ENCODE data around the gene DPAGT1. TPM values are rescaled to one million over a fixed set of nuclear protein-coding genes. Genes with fewer than 3 reads are reported as not detected.

Gene DPAGT1
- total and polyA plus RNA-seq, 2 of the 8 experiments (the other 6 are each of a cell fraction or from before 2014, with no cell fraction given), result 59.8 to 236 TPM

DNA sequence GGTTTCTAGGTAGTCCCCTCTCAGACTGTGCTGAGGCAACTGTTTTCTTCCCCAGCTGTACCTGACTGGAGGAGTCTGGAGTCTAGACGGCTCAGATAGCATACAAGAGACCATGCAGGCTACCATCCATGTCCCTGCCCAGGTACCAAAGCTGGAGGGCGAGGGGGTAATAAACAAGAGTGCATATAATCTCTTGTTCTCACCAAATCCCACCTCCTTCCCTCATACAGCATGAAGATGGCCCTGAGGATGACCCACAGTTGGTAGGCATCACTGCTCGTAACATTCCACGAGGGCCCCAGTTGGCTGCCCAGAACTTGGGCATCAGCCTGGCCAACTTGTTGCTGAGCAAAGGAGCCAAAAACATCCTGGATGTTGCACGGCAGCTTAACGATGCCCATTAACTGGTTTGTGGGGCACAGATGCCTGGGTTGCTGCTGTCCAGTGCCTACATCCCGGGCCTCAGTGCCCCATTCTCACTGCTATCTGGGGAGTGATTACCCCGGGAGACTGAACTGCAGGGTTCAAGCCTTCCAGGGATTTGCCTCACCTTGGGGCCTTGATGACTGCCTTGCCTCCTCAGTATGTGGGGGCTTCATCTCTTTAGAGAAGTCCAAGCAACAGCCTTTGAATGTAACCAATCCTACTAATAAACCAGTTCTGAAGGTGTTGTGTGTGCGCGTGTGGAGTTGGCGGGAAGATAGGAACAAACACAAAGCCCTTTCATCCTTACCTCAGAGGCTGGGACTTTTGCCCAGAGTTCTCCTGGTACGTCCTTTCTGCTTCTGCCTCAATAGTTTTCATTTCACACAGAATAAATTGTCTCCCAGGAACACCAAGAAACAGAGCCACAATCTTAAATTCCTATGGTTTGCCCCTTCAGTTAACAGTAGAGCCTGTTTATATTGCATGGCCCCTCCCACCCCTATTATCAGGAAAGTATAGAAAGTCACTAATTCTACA lies 8.5 kb downstream of the DPAGT1 start:
- Histone ChIP-seq H3K14ac (ENCODE audit: insufficient read length) (no peak overlapping the region), H3K4me3 (ENCODE audit: extremely low read depth in 1 of 4, insufficient read depth in 2 of 4, low read depth in 3 of 4, low read length in 4 of 4) (peak overlapping the region; percentile 85 to 97 (median 92)), H2BK20ac (ENCODE audit: low read length) (no peak overlapping the region), H3K79me2 (ENCODE audit: control insufficient read depth in 1 of 2, insufficient read depth in 2 of 2, low read length in 2 of 2) (peaks cover 18 to 32% of the 10 kb centered on the region in 2 experiments), H3K4me2 (ENCODE audit: insufficient read depth in 1 of 2, low read depth in 2 of 2, low read length in 2 of 2) (peak overlapping the region; percentile 95 to 96), H2BK5ac (ENCODE audit: low read depth, low read length) (no peak overlapping the region; the same call in 1 of the 2 replicates), H3K23me2 (ENCODE audit: low read depth, low read length) (peaks cover 2% of the 10 kb centered on the region; the same call in 1 of the 2 replicates), H2BK120ac (replicated peaks; ENCODE audit: low read depth, low read length) (no peak overlapping the region), H3K56ac (replicated peaks; ENCODE audit: insufficient read length, low read depth, low read length) (no peak overlapping the region), H3K36me3 (ENCODE audit: control insufficient read depth in 2 of 4, insufficient read depth in 4 of 4, low read length in 3 of 4) (peaks cover 8 to 58% (median 28%) of the 10 kb centered on the region in 4 experiments; a peak in 6 of 8 replicates), H4K5ac (ENCODE audit: insufficient read length, low read depth, low read length) (no peak overlapping the region), H4K91ac (replicated peaks; ENCODE audit: insufficient read length, low read length) (no peak overlapping the region), H3K9me3 (ENCODE audit: insufficient read depth in 2 of 2, low read depth in 1 of 2, low read length in 1 of 2) (no peaks in the 10 kb centered on the region), H4K20me1 (replicated peaks in 1 of 2; ENCODE audit: control insufficient read depth in 1 of 2, insufficient read depth in 2 of 2, low read length in 2 of 2) (peaks cover 16 to 18% of the 10 kb centered on the region in 2 experiments), H2AFZ (ENCODE audit: low read length) (no peak overlapping the region), H3K18ac (ENCODE audit: extremely low read depth, low read length) (no peak overlapping the region), H4K8ac (ENCODE audit: extremely low read depth, insufficient read depth, low read length) (no peak overlapping the region), H3K27ac (ENCODE audit: low read depth, low read length) (no peak overlapping the region), H3K4me1 (replicated peaks in 1 of 4; ENCODE audit: control insufficient read depth in 3 of 4, insufficient read depth in 4 of 4, low read length in 3 of 4) (peaks cover 0 to 13% (median 3%) of the 10 kb centered on the region in 4 experiments; a peak in 5 of 7 replicates), H3K27me3 (replicated peaks in 1 of 4; ENCODE audit: control insufficient read depth in 3 of 4, extremely low read depth in 1 of 4, insufficient read depth in 3 of 4, low read length in 3 of 4) (no peaks in the 10 kb centered on the region), H3K23ac (ENCODE audit: insufficient read length) (no peak overlapping the region), H3K4ac (replicated peaks; ENCODE audit: insufficient read length, low read depth, low read length) (no peak overlapping the region), H2AK5ac (ENCODE audit: low read depth, low read length) (no peak overlapping the region), H3K79me1 (ENCODE audit: low read depth, low read length) (peaks cover 10% of the 10 kb centered on the region), H2BK12ac (ENCODE audit: low read depth, low read length) (no peak overlapping the region), H3K9ac (replicated peaks in 1 of 4; ENCODE audit: extremely low read depth in 1 of 4, low read depth in 3 of 4, low read length in 3 of 4) (peak overlapping the region; percentile 89 to 98 (median 95)), H2BK15ac (ENCODE audit: low read length) (no peak overlapping the region)
- CTCF ChIA-PET (ENCODE audit: partially characterized antibody), result interaction anchor here (0.6 to 1.6 kb wide), 9 partner anchors 9 to 304 kb away, joined by 3 to 5 read pairs (median 3); partner anchors contain the start of genes CBL and NLRX1
- POLR2A ChIA-PET (ENCODE audit: partially characterized antibody), result interaction anchor here (0.7 to 8.6 kb wide), 26 partner anchors 8 to 224 kb away, joined by 3 to 141 read pairs (median 8); partner anchors contain the start of genes ABCG4, C2CD2L, CBL and DPAGT1
- no peak for DNase-seq (ENCODE audit: low read depth in 1 of 2, low spot score in 2 of 2)
- no peak for FAIRE-seq
- TF ChIP-seq SP4 (IDR thresholded peaks at IDR 0.05; ENCODE audit: low read length), result peak; percentile 48; the same call in 1 of the 2 replicates
- no peak for TF ChIP-seq POU5F1 (IDR thresholded peaks at IDR 0.05; ENCODE audit: low read depth, low read length)
- peak in 1 of 2 experiments; percentile 71; a peak in 2 of 3 replicates for TF ChIP-seq POLR2A (IDR thresholded peaks at IDR 0.05; ENCODE audit: control extremely low read depth in 1 of 2, low read depth in 2 of 2, low read length in 2 of 2)
- 74% methylated on average over 12 of the region's 12 CpGs; no CpG with 5 or more reads in 1 of the 2 experiments for WGBS, 2 experiments (ENCODE audit: extremely low coverage in 1 of 2, insufficient coverage in 1 of 2, insufficient read length in 1 of 2, insufficient replicate concordance in 2 of 2, low coverage in 1 of 2, low lambda C conversion rate in 2 of 2, missing lambda C conversion rate in 1 of 2)
